ENCODE results near the gene MSL1. TPM values are rescaled to one million over a fixed set of nuclear protein-coding genes. Genes with fewer than 3 reads are reported as not detected.
"Not testable (repeated sequence)": the region's sequence is repeated elsewhere in the genome, so short reads cannot be mapped to it uniquely, and the experiment has no call there.

The MSL1 gene
- total RNA-seq, 2 donors from 2014 or later, result 83.4 to 140 TPM

- Mint-ChIP-seq H3K36me3 (peaks cover 24 to 34% of the 10 kb centered on the region in 2 donors), H3K9me3 (no peaks in the 10 kb centered on the region), H3K27ac (peak overlapping the region; percentile 10 to 87)
- ATAC-seq (no peak), DNase-seq (ENCODE audit: low spot score in 2 of 2) (no peak)
Observed at GRCh38 chr17:40135817-40136216, 14.0 kb downstream of the MSL1 start.

GRCh38 chr17:40139566-40140058, 17.8 kb downstream of the MSL1 start:
- Mint-ChIP-seq H3K27ac (peak overlapping the region; percentile 95 to 97), H3K36me3 (peaks cover 17 to 25% of the 10 kb centered on the region in 2 donors), H3K9me3 (no peaks in the 10 kb centered on the region)
- DNase-seq (ENCODE audit: low spot score in 2 of 2), result no peak
- peak in 1 of 2 donors; percentile 3 for ATAC-seq

- Mint-ChIP-seq H3K27ac (peak overlapping the region in 1 of 2 donors; percentile 14), H3K36me3 (peaks cover 27 to 29% of the 10 kb centered on the region in 2 donors)
- not testable (repeated sequence) for DNase-seq (ENCODE audit: low spot score in 2 of 2); ATAC-seq; H3K9me3 Mint-ChIP-seq
Observed at GRCh38 chr17:40143166-40143565, 21.4 kb downstream of the MSL1 start.

- H3K27ac Mint-ChIP-seq, result peak overlapping the region in 1 of 2 donors; percentile 81
- no peaks in the 10 kb centered on the region for H3K9me3 Mint-ChIP-seq
- ATAC-seq (no peak), DNase-seq (ENCODE audit: low spot score in 2 of 2) (no peak)
- peaks cover 22 to 33% of the 10 kb centered on the region in 2 donors for H3K36me3 Mint-ChIP-seq
Observed at GRCh38 chr17:40145476-40145875, 23.7 kb downstream of the MSL1 start.

- peaks cover 0 to 4% of the 10 kb centered on the region in 2 donors for H3K9me3 Mint-ChIP-seq
- peak overlapping the region in 1 of 2 donors; percentile 69 for H3K27ac Mint-ChIP-seq
- ATAC-seq, result no peak
Observed at GRCh38 chr17:40148527-40148926, 26.8 kb downstream of the MSL1 start.

GRCh38 chr17:40150276-40150675, 28.5 kb downstream of the MSL1 start:
- DNase-seq (ENCODE audit: low spot score in 2 of 2) (no peak), ATAC-seq (no peak)
- Mint-ChIP-seq H3K27ac (peak overlapping the region in 1 of 2 donors; percentile 51), H3K36me3 (peaks cover 8 to 40% of the 10 kb centered on the region in 2 donors), H3K9me3 (peaks cover 0 to 4% of the 10 kb centered on the region in 2 donors)

More at GRCh38 chr17:40148527-40148926, 26.8 kb downstream of the MSL1 start:
- peaks cover 8 to 27% of the 10 kb centered on the region in 2 donors for H3K36me3 Mint-ChIP-seq
- no peak for DNase-seq (ENCODE audit: low spot score in 2 of 2)

GRCh38 chr17:40151414-40151963, 29.7 kb downstream of the MSL1 start:
- ATAC-seq (no peak), DNase-seq (ENCODE audit: low spot score in 2 of 2) (no peak)
- peaks cover 5 to 47% of the 10 kb centered on the region in 2 donors for H3K36me3 Mint-ChIP-seq
- peaks cover 0 to 4% of the 10 kb centered on the region in 2 donors for H3K9me3 Mint-ChIP-seq
- peak overlapping the region in 1 of 2 donors; percentile 76 for H3K27ac Mint-ChIP-seq

- H3K27ac Mint-ChIP-seq, result peak overlapping the region; percentile 80 to 99
- DNase-seq (ENCODE audit: low spot score in 2 of 2), result peak in 1 of 2 donors; percentile 26
- peaks cover 0 to 4% of the 10 kb centered on the region in 2 donors for H3K9me3 Mint-ChIP-seq
- ATAC-seq, result peak in 1 of 2 donors; percentile 79
- peaks cover 5 to 40% of the 10 kb centered on the region in 2 donors for H3K36me3 Mint-ChIP-seq
Observed at GRCh38 chr17:40153603-40154236, 31.9 kb downstream of the MSL1 start.

- H3K36me3 Mint-ChIP-seq, result peaks cover 5 to 40% of the 10 kb centered on the region in 2 donors
- ATAC-seq (no peak), DNase-seq (ENCODE audit: low spot score in 2 of 2) (no peak)
- peaks cover 0 to 3% of the 10 kb centered on the region in 2 donors for H3K9me3 Mint-ChIP-seq
- H3K27ac Mint-ChIP-seq, result peak overlapping the region in 1 of 2 donors; percentile 35
Observed at GRCh38 chr17:40157973-40158372, 36.2 kb downstream of the MSL1 start.

GRCh38 chr17:40158438-40159013, 36.8 kb downstream of the MSL1 start:
- Mint-ChIP-seq H3K9me3 (no peaks in the 10 kb centered on the region), H3K27ac (peak overlapping the region; percentile 35 to 67), H3K36me3 (peaks cover 0 to 34% of the 10 kb centered on the region in 2 donors)
- no peak for DNase-seq (ENCODE audit: low spot score in 2 of 2)
- no peak for ATAC-seq

- H3K27ac Mint-ChIP-seq, result peak overlapping the region in 1 of 2 donors; percentile 65
- no peaks in the 10 kb centered on the region for H3K9me3 Mint-ChIP-seq
- no peak for ATAC-seq
- peaks cover 0 to 26% of the 10 kb centered on the region in 2 donors for H3K36me3 Mint-ChIP-seq
- DNase-seq (ENCODE audit: low spot score in 2 of 2), result peak in 1 of 2 donors; percentile 3
Observed at GRCh38 chr17:40159456-40159855, 37.7 kb downstream of the MSL1 start.

- Mint-ChIP-seq H3K27ac (peak overlapping the region; percentile 20 to 75), H3K36me3 (peaks cover 0 to 5% of the 10 kb centered on the region in 2 donors), H3K9me3 (no peaks in the 10 kb centered on the region)
- DNase-seq (ENCODE audit: low spot score in 2 of 2) (no peak), ATAC-seq (peak in 1 of 2 donors; percentile 16)
Observed at GRCh38 chr17:40167685-40168261, 46.0 kb downstream of the MSL1 start.

- ATAC-seq (peak; percentile 52 to 63), DNase-seq (ENCODE audit: low spot score in 2 of 2) (no peak)
- H3K9me3 Mint-ChIP-seq, result no peaks in the 10 kb centered on the region
- H3K27ac Mint-ChIP-seq, result peak overlapping the region; percentile 20 to 75
- peaks cover 0 to 9% of the 10 kb centered on the region in 2 donors for H3K36me3 Mint-ChIP-seq
Observed at GRCh38 chr17:40168262-40168832, 46.6 kb downstream of the MSL1 start.

GRCh38 chr17:40170325-40170724, 48.6 kb downstream of the MSL1 start:
- Mint-ChIP-seq H3K36me3 (peaks cover 0 to 12% of the 10 kb centered on the region in 2 donors), H3K27ac (peak overlapping the region; percentile 52 to 93), H3K9me3 (no peaks in the 10 kb centered on the region)
- ATAC-seq (no peak), DNase-seq (ENCODE audit: low spot score in 2 of 2) (no peak)

GRCh38 chr17:40171750-40172149, 50.0 kb downstream of the MSL1 start:
- Mint-ChIP-seq H3K27ac (peak overlapping the region in 1 of 2 donors; percentile 51), H3K9me3 (no peaks in the 10 kb centered on the region), H3K36me3 (peaks cover 7 to 19% of the 10 kb centered on the region in 2 donors)
- DNase-seq (ENCODE audit: low spot score in 2 of 2) (no peak), ATAC-seq (no peak)

GRCh38 chr17:40173091-40173777, 51.5 kb downstream of the MSL1 start:
- no peak for DNase-seq (ENCODE audit: low spot score in 2 of 2)
- H3K36me3 Mint-ChIP-seq, result peaks cover 7 to 19% of the 10 kb centered on the region in 2 donors
- ATAC-seq, result no peak
- H3K27ac Mint-ChIP-seq, result no peak overlapping the region
- no peaks in the 10 kb centered on the region for H3K9me3 Mint-ChIP-seq
